CD8-positive, alpha-beta memory T cell (primary cell): ENCODE data around the gene MGA. TPM values are rescaled to one million over a fixed set of nuclear protein-coding genes. Genes with fewer than 3 reads are reported as not detected.
A peak's percentile ranks its signal among the peaks of the same experiment; 100 is the strongest.

Experiments used
- CTCF ChIA-PET: fragments of 350-600 bp; sonication (Branson Sonifier 250); formaldehyde crosslinking; loops from one replicate; lab custom pipeline; 2021; ENCODE audit warnings: antibody characterized with exemption; lab: Charles Lee
- POLR2A ChIA-PET: fragments of 350-600 bp; sonication (Branson Sonifier 250); formaldehyde crosslinking; loops from one replicate; lab custom pipeline; 2021; ENCODE audit warnings: antibody characterized with exemption; lab: Charles Lee
- DNase-seq, 5 donors: peaks; one replicate each; pipeline versions ENCODE4 v3.0.0 to v3.0.0-alpha.2; 2020 to 2022; ENCODE audit warnings: mixed read lengths in 1 of 5
- H3K27ac ChIP-seq: one replicate; pipeline ENCODE4 v1.7.0; 2013; ENCODE audit warnings: low read depth, mild to moderate bottlenecking, low read length, moderate library complexity
- H3K27me3 ChIP-seq: 2 replicates; pipeline ENCODE4 v1.7.0; 2013; ENCODE audit warnings: low read length, mild to moderate bottlenecking; ENCODE audit not compliant: insufficient read depth, poor library complexity, severe bottlenecking
- H3K36me3 ChIP-seq: 2 replicates; pipeline ENCODE4 v1.7.0; 2013; ENCODE audit warnings: mild to moderate bottlenecking, low read length, moderate library complexity; ENCODE audit not compliant: insufficient read depth
- H3K4me1 ChIP-seq: 2 replicates; pipeline ENCODE4 v1.7.0; 2013; ENCODE audit warnings: mild to moderate bottlenecking, low read length, moderate library complexity; ENCODE audit not compliant: insufficient read depth
- H3K4me3 ChIP-seq: 2 replicates; pipeline ENCODE4 v1.7.0; 2013; ENCODE audit warnings: mild to moderate bottlenecking, low read length
- H3K9me3 ChIP-seq: 2 replicates; pipeline ENCODE4 v1.7.0; 2013; ENCODE audit warnings: mild to moderate bottlenecking, low read length
- H3K27ac Mint-ChIP-seq, 8 donors: one replicate each; pipeline ENCODE4 v1.8.0; 2020 to 2021; ENCODE audit warnings: mixed read lengths in 8 of 8, mild to moderate bottlenecking in 6 of 8, inconsistent platforms in 3 of 8, moderate library complexity in 3 of 8
- H3K27me3 Mint-ChIP-seq, 2 donors: one replicate each; pipeline ENCODE4 v1.8.0; 2020 to 2021; ENCODE audit warnings: mixed read lengths in 2 of 2, mild to moderate bottlenecking in 1 of 2, moderate library complexity in 1 of 2
- H3K36me3 Mint-ChIP-seq, 3 donors: one replicate each; pipeline ENCODE4 v1.8.0; 2020 to 2021; ENCODE audit warnings: mixed read lengths in 3 of 3, inconsistent platforms in 1 of 3, mild to moderate bottlenecking in 1 of 3
- H3K4me1 Mint-ChIP-seq, 3 donors: one replicate each; pipeline ENCODE4 v1.8.0; 2020 to 2021; ENCODE audit warnings: mixed read lengths in 3 of 3, inconsistent platforms in 1 of 3, mild to moderate bottlenecking in 1 of 3
- H3K4me3 Mint-ChIP-seq, 7 donors: one replicate each; pipeline ENCODE4 v1.8.0; 2020 to 2021; ENCODE audit warnings: mixed read lengths in 7 of 7, mild to moderate bottlenecking in 6 of 7, moderate library complexity in 4 of 7, inconsistent platforms in 2 of 7
- H3K9me3 Mint-ChIP-seq, 5 donors: one replicate each; pipeline ENCODE4 v1.8.0; 2020 to 2022; ENCODE audit warnings: mixed read lengths in 5 of 5, mild to moderate bottlenecking in 3 of 5, moderate library complexity in 2 of 5, inconsistent platforms in 1 of 5
- polyA plus RNA-seq: library from polyadenylated mRNA; unstranded; fragments of 300-500 nt; fragmentation: Illumina TruSeq; gene quantifications from one replicate; pipeline ENCODE4 v1.2.3, GENCODE V29; 2021
- total RNA-seq, 2 experiments: library from RNA; stranded (reverse); gene quantifications; one replicate each; pipeline ENCODE4 v1.2.3, GENCODE V29; 2021

Gene MGA
- total and polyA plus RNA-seq, 3 experiments from 2014 or later = 22.5 to 41.5 (median 40.1) TPM

GRCh38 chr15:41659855-41660234 lies 360 bp upstream of the MGA start:
- Histone ChIP-seq H3K4me1 (peaks cover 37% of the 10 kb centered on the region), H3K9me3 (no peaks in the 10 kb centered on the region), H3K36me3 (no peaks in the 10 kb centered on the region), H3K4me3 (peak overlapping the region; percentile 85), H3K27me3 (no peaks in the 10 kb centered on the region), H3K27ac (peak overlapping the region; percentile 94)
- CTCF ChIA-PET = interaction anchor here (0.8 to 2.6 kb wide), 5 partner anchors 39 to 330 kb away, joined by 3 to 17 read pairs (median 5); partner anchors contain the start of gene MAPKBP1
- peak overlapping the region; percentile 85 to 93 (median 90) for H3K4me3 Mint-ChIP-seq
- POLR2A ChIA-PET = interaction anchor here (1.1 to 1.9 kb wide), 4 partner anchors 38 to 277 kb away, joined by 4 to 9 read pairs (median 6); partner anchors contain the start of genes MAPKBP1 and RPAP1
- DNase-seq = no peak
- H3K27ac Mint-ChIP-seq = peak overlapping the region; percentile 81 to 98 (median 96)
- H3K9me3 Mint-ChIP-seq = no peaks in the 10 kb centered on the region
- peaks cover 0 to 12% (median 0%) of the 10 kb centered on the region in 3 donors for H3K36me3 Mint-ChIP-seq
- H3K27me3 Mint-ChIP-seq = peaks cover 9 to 10% of the 10 kb centered on the region in 2 donors
- H3K4me1 Mint-ChIP-seq = peaks cover 45 to 50% (median 50%) of the 10 kb centered on the region in 3 donors

GRCh38 chr15:41661078-41661517 lies 893 bp downstream of the MGA start:
- DNase-seq = no peak
- POLR2A ChIA-PET = interaction anchor here (1.0 to 1.9 kb wide), 7 partner anchors 10 to 276 kb away, joined by 3 to 9 read pairs (median 5); partner anchors contain the start of genes MAPKBP1 and RPAP1
- no peaks in the 10 kb centered on the region for H3K9me3 Mint-ChIP-seq
- H3K27ac Mint-ChIP-seq = peak overlapping the region; percentile 81 to 98 (median 96)
- no peaks in the 10 kb centered on the region for H3K36me3 ChIP-seq
- H3K9me3 ChIP-seq = no peaks in the 10 kb centered on the region
- CTCF ChIA-PET = interaction anchor here (1.0 to 2.6 kb wide), 6 partner anchors 35 to 328 kb away, joined by 3 to 17 read pairs (median 4); partner anchors contain the start of gene MAPKBP1
- peaks cover 4 to 10% of the 10 kb centered on the region in 2 donors for H3K27me3 Mint-ChIP-seq
- peak overlapping the region; percentile 85 for H3K4me3 ChIP-seq
- H3K36me3 Mint-ChIP-seq = peaks cover 0 to 12% (median 0%) of the 10 kb centered on the region in 3 donors
- H3K4me1 ChIP-seq = peaks cover 44% of the 10 kb centered on the region
- peak overlapping the region; percentile 94 for H3K27ac ChIP-seq
- peaks cover 49 to 61% (median 53%) of the 10 kb centered on the region in 3 donors for H3K4me1 Mint-ChIP-seq
- H3K27me3 ChIP-seq = no peaks in the 10 kb centered on the region
- peak overlapping the region; percentile 85 to 93 (median 90) for H3K4me3 Mint-ChIP-seq

GRCh38 chr15:41661518-41662225 lies 1.5 kb downstream of the MGA start:
- peak; percentile 68 to 83 (median 75) for DNase-seq
- Mint-ChIP-seq H3K4me1 (peaks cover 52 to 67% (median 59%) of the 10 kb centered on the region in 3 donors), H3K27ac (peak overlapping the region; percentile 81 to 98 (median 96)), H3K4me3 (peak overlapping the region; percentile 85 to 93 (median 90)), H3K9me3 (no peaks in the 10 kb centered on the region), H3K36me3 (peaks cover 0 to 12% (median 0%) of the 10 kb centered on the region in 3 donors), H3K27me3 (peaks cover 4 to 10% of the 10 kb centered on the region in 2 donors)
- ChIA-PET CTCF (interaction anchor here (0.7 to 2.6 kb wide), 7 partner anchors 14 to 328 kb away, joined by 3 to 17 read pairs (median 4); no protein-coding TSS in a partner anchor), POLR2A (interaction anchor here (1.0 to 1.9 kb wide), 4 partner anchors 9 to 112 kb away, joined by 5 to 9 read pairs (median 8); partner anchors contain the start of gene MAPKBP1)
- Histone ChIP-seq H3K4me3 (peak overlapping the region; percentile 85), H3K36me3 (no peaks in the 10 kb centered on the region), H3K27ac (peak overlapping the region; percentile 94), H3K27me3 (no peaks in the 10 kb centered on the region), H3K4me1 (peaks cover 50% of the 10 kb centered on the region), H3K9me3 (no peaks in the 10 kb centered on the region)

GRCh38 chr15:41666353-41666920 lies 6.2 kb downstream of the MGA start:
- peaks cover 55 to 78% (median 71%) of the 10 kb centered on the region in 3 donors for H3K4me1 Mint-ChIP-seq
- H3K4me3 Mint-ChIP-seq = no peak overlapping the region
- no peaks in the 10 kb centered on the region for H3K9me3 ChIP-seq
- H3K27ac ChIP-seq = no peak overlapping the region
- CTCF ChIA-PET = no interaction called here
- H3K4me3 ChIP-seq = no peak overlapping the region
- peaks cover 39% of the 10 kb centered on the region for H3K4me1 ChIP-seq
- H3K36me3 ChIP-seq = peaks cover 13% of the 10 kb centered on the region
- no peaks in the 10 kb centered on the region for H3K27me3 ChIP-seq
- H3K36me3 Mint-ChIP-seq = peaks cover 3 to 28% (median 13%) of the 10 kb centered on the region in 3 donors
- DNase-seq = no peak
- H3K9me3 Mint-ChIP-seq = no peaks in the 10 kb centered on the region
- POLR2A ChIA-PET = no interaction called here
- peaks cover 0 to 5% of the 10 kb centered on the region in 2 donors for H3K27me3 Mint-ChIP-seq
- peak overlapping the region in 5 of 8 donors; percentile 1 to 92 (median 52) for H3K27ac Mint-ChIP-seq

- no peak for DNase-seq
- Mint-ChIP-seq H3K27ac (peak overlapping the region in 2 of 8 donors; percentile 18 to 42), H3K9me3 (no peaks in the 10 kb centered on the region), H3K27me3 (no peaks in the 10 kb centered on the region), H3K4me1 (peaks cover 48 to 68% (median 61%) of the 10 kb centered on the region in 3 donors), H3K36me3 (peaks cover 3 to 40% (median 15%) of the 10 kb centered on the region in 3 donors), H3K4me3 (no peak overlapping the region)
- Histone ChIP-seq H3K27ac (no peak overlapping the region), H3K4me1 (peaks cover 18% of the 10 kb centered on the region), H3K36me3 (peaks cover 13% of the 10 kb centered on the region), H3K9me3 (no peaks in the 10 kb centered on the region), H3K4me3 (no peak overlapping the region), H3K27me3 (no peaks in the 10 kb centered on the region)
- CTCF ChIA-PET = no interaction called here
- POLR2A ChIA-PET = no interaction called here
Measured at GRCh38 chr15:41669701-41670100, 9.5 kb downstream of the MGA start.

- H3K36me3 ChIP-seq = peaks cover 13% of the 10 kb centered on the region
- H3K4me3 ChIP-seq = no peak overlapping the region
- Mint-ChIP-seq H3K27ac (peak overlapping the region in 4 of 8 donors; percentile 4 to 76 (median 54)), H3K4me3 (no peak overlapping the region), H3K9me3 (no peaks in the 10 kb centered on the region), H3K36me3 (peaks cover 3 to 52% (median 18%) of the 10 kb centered on the region in 3 donors), H3K4me1 (peaks cover 53 to 69% (median 68%) of the 10 kb centered on the region in 3 donors), H3K27me3 (no peaks in the 10 kb centered on the region)
- DNase-seq = no peak
- POLR2A ChIA-PET = interaction anchor here (0.6 kb wide), 1 partner anchor 9 kb away, joined by 3 read pairs; no protein-coding TSS in a partner anchor
- no peak overlapping the region for H3K27ac ChIP-seq
- CTCF ChIA-PET = interaction anchor here (1.7 kb wide), 1 partner anchor 69 kb away, joined by 3 read pairs; no protein-coding TSS in a partner anchor
- no peaks in the 10 kb centered on the region for H3K27me3 ChIP-seq
- peaks cover 8% of the 10 kb centered on the region for H3K4me1 ChIP-seq
- no peaks in the 10 kb centered on the region for H3K9me3 ChIP-seq
Measured at GRCh38 chr15:41671656-41672648, 11.7 kb downstream of the MGA start.

GRCh38 chr15:41675337-41675736 lies 15.1 kb downstream of the MGA start:
- ChIA-PET POLR2A (no interaction called here), CTCF (interaction anchor here (0.6 to 1.6 kb wide), 3 partner anchors 12 to 21 kb away, joined by 3 read pairs; no protein-coding TSS in a partner anchor)
- H3K27me3 ChIP-seq = no peaks in the 10 kb centered on the region
- Mint-ChIP-seq H3K36me3 (peaks cover 4 to 49% (median 11%) of the 10 kb centered on the region in 3 donors), H3K27ac (peak overlapping the region in 3 of 8 donors; percentile 39 to 83 (median 76)), H3K27me3 (no peaks in the 10 kb centered on the region), H3K4me1 (peaks cover 59 to 77% (median 76%) of the 10 kb centered on the region in 3 donors), H3K9me3 (no peaks in the 10 kb centered on the region), H3K4me3 (no peak overlapping the region)
- DNase-seq = no peak
- no peak overlapping the region for H3K27ac ChIP-seq
- no peak overlapping the region for H3K4me3 ChIP-seq
- H3K9me3 ChIP-seq = no peaks in the 10 kb centered on the region
- H3K36me3 ChIP-seq = no peaks in the 10 kb centered on the region
- peaks cover 8% of the 10 kb centered on the region for H3K4me1 ChIP-seq
